Gastrocnemius medialis (tissue), 4 donors: ENCODE data around the gene IGF1R. TPM values are rescaled to one million over a fixed set of nuclear protein-coding genes. Genes with fewer than 3 reads are reported as not detected.

Source experiments
- ATAC-seq, 2 donors: fragments of 150-250 bp; one replicate each; pipeline ENCODE4 v1.9.1; 2016
- DNase-seq, 2 donors: peaks; one replicate each; pipeline ENCODE4 v3.0.0-alpha.2; 2019
- H3K27ac ChIP-seq, 4 donors: fragments of 200-600 bp; sonication (generic); 1 replicate in 1 of 4; 2 replicates in 3 of 4; pipeline ENCODE4 v1.5.1; 2016 to 2018; ENCODE audit warnings: mild to moderate bottlenecking in 2 of 4, moderate library complexity in 1 of 4
- H3K27me3 ChIP-seq, 3 donors: fragments of 200-600 bp; sonication (generic) in 2 of 3; 1 replicate in 1 of 3; 2 replicates in 2 of 3; pipeline versions ENCODE4 v1.5.1 to v1.6.0; 2016 to 2019; ENCODE audit warnings: mild to moderate bottlenecking in 1 of 3, moderate library complexity in 1 of 3
- H3K36me3 ChIP-seq, 2 donors: fragments of 200-600 bp; sonication (generic) in 1 of 2; one replicate each; pipeline ENCODE4 v1.5.1; 2017 to 2018
- H3K4me1 ChIP-seq, 2 donors: fragments of 200-600 bp; sonication (generic) in 1 of 2; one replicate each; pipeline ENCODE4 v1.5.1; 2016 to 2017; ENCODE audit warnings: mild to moderate bottlenecking in 2 of 2
- H3K4me3 ChIP-seq, 4 donors: fragments of 200-600 bp; sonication (generic) in 3 of 4; 1 replicate in 1 of 4; 2 replicates in 3 of 4; pipeline ENCODE4 v1.5.1; 2016 to 2019; ENCODE audit warnings: mild to moderate bottlenecking in 2 of 4
- H3K9me3 ChIP-seq, 3 donors: fragments of 200-600 bp; sonication (generic) in 2 of 3; 1 replicate in 1 of 3; 2 replicates in 2 of 3; pipeline ENCODE4 v1.5.1; 2016 to 2019
- CTCF ChIP-seq, 5 experiments: fragments of 450-650 bp in 3 of 5; fragments of 200-600 bp in 2 of 5; sonication (generic) in 2 of 5; IDR thresholded peaks in 4 of 5; conservative IDR thresholded peaks in 1 of 5; 1 replicate in 4 of 5; 2 replicates in 1 of 5; pipeline ENCODE4 v1.5.1; 2016 to 2019; ENCODE audit warnings: antibody characterized with exemption in 5 of 5, mild to moderate bottlenecking in 3 of 5, moderate library complexity in 3 of 5
- POLR2A ChIP-seq, 2 donors: fragments of 450-650 bp; IDR thresholded peaks; one replicate each; pipeline ENCODE4 v1.6.1; 2017; ENCODE audit warnings: antibody characterized with exemption in 2 of 2, mild to moderate bottlenecking in 2 of 2, moderate library complexity in 2 of 2
- in situ Hi-C, 4 donors: fragments of 200-750 bp; cut with MboI; loops; one replicate each; pipeline versions ENCODE4 v1.15.0 to v1.8.0; 2017; ENCODE audit warnings: low sequenced_read_pairs in 4 of 4
- intact Hi-C: fragments of 100-400 bp; cut with DNase I; formaldehyde crosslinking; loops from one replicate; pipeline ENCODE4 v1.15.1; 2023; ENCODE audit warnings: low total_unique reads
- total RNA-seq, 4 donors: library from RNA; depleted of rRNA; stranded (reverse); fragments of >200 nt; gene quantifications; one replicate each; pipeline versions ENCODE4 v1.1.0 to v1.2.3, GENCODE V29; 2016

IGF1R gene
- total RNA-seq, 4 donors from 2014 or later = 10.1 to 50.4 (median 12.3) TPM

- in situ Hi-C loops = loop anchor here in 1 of 4 donors (10.0 kb wide), 1 partner anchor 189 kb away; no protein-coding TSS in a partner anchor
- Histone ChIP-seq H3K4me1 (peaks cover 0 to under 1% of the 10 kb centered on the region in 2 donors), H3K27me3 (no peaks in the 10 kb centered on the region), H3K4me3 (no peak overlapping the region), H3K9me3 (no peaks in the 10 kb centered on the region), H3K27ac (no peak overlapping the region), H3K36me3 (no peaks in the 10 kb centered on the region)
- DNase-seq = no peak
- no peak for ATAC-seq
- intact Hi-C loops = no loop called here
- no peak for TF ChIP-seq CTCF (IDR thresholded peaks at IDR 0.05 in 4 of 5, conservative IDR thresholded peaks at IDR 0.05 in 1 of 5)
These were observed 195.9 kb downstream of the IGF1R start for GRCh38 chr15:98844261-98844660.

- Histone ChIP-seq H3K27me3 (no peaks in the 10 kb centered on the region), H3K4me1 (peaks cover 0 to 3% of the 10 kb centered on the region in 2 donors), H3K9me3 (no peaks in the 10 kb centered on the region), H3K27ac (no peak overlapping the region), H3K36me3 (no peaks in the 10 kb centered on the region), H3K4me3 (no peak overlapping the region)
- DNase-seq (no peak), ATAC-seq (no peak)
- in situ Hi-C loops (loop anchor here in 1 of 4 donors (10.0 kb wide), 1 partner anchor 191 kb away; no protein-coding TSS in a partner anchor), intact Hi-C loops (no loop called here)
- TF ChIP-seq POLR2A (IDR thresholded peaks at IDR 0.05) = no peak
- no peak for TF ChIP-seq CTCF (IDR thresholded peaks at IDR 0.05 in 4 of 5, conservative IDR thresholded peaks at IDR 0.05 in 1 of 5)
These were observed 197.0 kb downstream of the IGF1R start for GRCh38 chr15:98845138-98845884.

- H3K36me3 ChIP-seq = no peaks in the 10 kb centered on the region
- TF ChIP-seq CTCF (IDR thresholded peaks at IDR 0.05 in 4 of 5, conservative IDR thresholded peaks at IDR 0.05 in 1 of 5) (peak; percentile 29 to 80 (median 68)), POLR2A (IDR thresholded peaks at IDR 0.05) (no peak)
- DNase-seq (peak; percentile 50 to 51), ATAC-seq (peak; percentile 35 to 40)
- peak overlapping the region; percentile 78 to 82 (median 80) for H3K27ac ChIP-seq
- peaks cover 18 to 48% of the 10 kb centered on the region in 2 donors for H3K4me1 ChIP-seq
- no peaks in the 10 kb centered on the region for H3K9me3 ChIP-seq
- intact Hi-C loops (no loop called here), in situ Hi-C loops (no loop called here)
- no peaks in the 10 kb centered on the region for H3K27me3 ChIP-seq
- peak overlapping the region in 2 of 4 donors; percentile 83 to 90 for H3K4me3 ChIP-seq
These were observed 202.7 kb downstream of the IGF1R start for GRCh38 chr15:98850961-98851572.

- TF ChIP-seq CTCF (IDR thresholded peaks at IDR 0.05 in 4 of 5, conservative IDR thresholded peaks at IDR 0.05 in 1 of 5) = peak in 3 of 5 experiments; percentile 6 to 15 (median 13)
- TF ChIP-seq POLR2A (IDR thresholded peaks at IDR 0.05) = no peak
- peaks cover 18 to 51% of the 10 kb centered on the region in 2 donors for H3K4me1 ChIP-seq
- DNase-seq = peak; percentile 60 to 80
- H3K36me3 ChIP-seq = no peaks in the 10 kb centered on the region
- peak; percentile 76 to 83 for ATAC-seq
- in situ Hi-C loops = no loop called here
- H3K27me3 ChIP-seq = no peaks in the 10 kb centered on the region
- H3K9me3 ChIP-seq = no peaks in the 10 kb centered on the region
- peak overlapping the region; percentile 63 to 90 (median 80) for H3K4me3 ChIP-seq
- intact Hi-C loops = loop anchor here (1.0 kb wide), 1 partner anchor 205 kb away; the partner anchor contains the start of gene IGF1R
- peak overlapping the region; percentile 78 to 82 (median 80) for H3K27ac ChIP-seq
These were observed 204.8 kb downstream of the IGF1R start for GRCh38 chr15:98853161-98853560.
